Breast epithelium (tissue), 3 donors: ENCODE results near the gene SELENOS.

ENCODE experiments used
- CTCF ChIP-seq, 3 donors: fragments of 450-650 bp; IDR thresholded peaks; one replicate each; pipeline ENCODE4 v1.5.1; 2016 to 2017; ENCODE audit warnings: antibody characterized with exemption in 3 of 3, mild to moderate bottlenecking in 3 of 3, moderate library complexity in 3 of 3
- POLR2A ChIP-seq: fragments of 450-650 bp; IDR thresholded peaks from one replicate; pipeline ENCODE4 v1.6.1; 2016; ENCODE audit warnings: antibody characterized with exemption, mild to moderate bottlenecking, moderate library complexity
- POLR2AphosphoS5 ChIP-seq, 3 donors: sonication (generic); formaldehyde crosslinking; IDR thresholded peaks; one replicate each; pipeline ENCODE4 v1.6.1; 2017; ENCODE audit warnings: antibody characterized with exemption in 3 of 3

- TF ChIP-seq POLR2A (no peak), CTCF (IDR thresholded peaks at IDR 0.05) (no peak), POLR2AphosphoS5 (IDR thresholded peaks at IDR 0.05) (no peak)
Observed at GRCh38 chr15:101262551-101262950, 14.7 kb downstream of the SELENOS start.
